Ectodermal cell (in vitro differentiated cells): Measurements from ENCODE around the gene SLX4.

Source experiments
- H3K27ac ChIP-seq: 2 replicates; pipeline ENCODE4 v1.7.0; 2013; ENCODE audit warnings: mild to moderate bottlenecking, low read depth, low read length; ENCODE audit not compliant: insufficient read depth, poor library complexity, severe bottlenecking
- H3K27me3 ChIP-seq: 2 replicates; pipeline ENCODE4 v1.7.0; 2013; ENCODE audit warnings: mild to moderate bottlenecking, low read length; ENCODE audit not compliant: insufficient read depth, control insufficient read depth, poor library complexity, severe bottlenecking
- H3K36me3 ChIP-seq: one replicate; pipeline ENCODE4 v1.7.0; 2013; ENCODE audit warnings: low read length; ENCODE audit not compliant: control insufficient read depth, insufficient read depth
- H3K4me1 ChIP-seq: one replicate; pipeline ENCODE4 v1.7.0; 2013; ENCODE audit warnings: low read length; ENCODE audit not compliant: control insufficient read depth, insufficient read depth
- H3K4me3 ChIP-seq: 2 replicates; pipeline ENCODE4 v1.7.0; 2013; ENCODE audit warnings: low read depth, low read length, control low read depth; ENCODE audit not compliant: insufficient read depth
- H3K9me3 ChIP-seq: 2 replicates; pipeline ENCODE4 v1.7.0; 2013; ENCODE audit warnings: mild to moderate bottlenecking, low read length, moderate library complexity; ENCODE audit not compliant: control insufficient read depth
- WGBS, 2 experiments: methylation state at CpG; one replicate each; pipeline ENCODE4 v1.1.7; 2013; ENCODE audit warnings: missing lambda C conversion rate in 2 of 2; 5-methylcytosine and 5-hydroxymethylcytosine counted together

The SLX4 gene

GRCh38 chr16:3591436-3591803 is 20.0 kb downstream of the SLX4 start:
- Histone ChIP-seq H3K27ac (no peak overlapping the region), H3K27me3 (no peaks in the 10 kb centered on the region), H3K4me3 (no peak overlapping the region), H3K36me3 (peaks cover 10% of the 10 kb centered on the region), H3K9me3 (no peaks in the 10 kb centered on the region), H3K4me1 (no peaks in the 10 kb centered on the region)
- WGBS, 2 experiments: 95% methylated on average over 5 of the region's 5 CpGs

GRCh38 chr16:3590736-3591435 is 20.5 kb downstream of the SLX4 start:
- no peaks in the 10 kb centered on the region for H3K27me3 ChIP-seq
- H3K36me3 ChIP-seq: peaks cover 10% of the 10 kb centered on the region
- no peaks in the 10 kb centered on the region for H3K4me1 ChIP-seq
- H3K4me3 ChIP-seq: no peak overlapping the region
- H3K9me3 ChIP-seq: no peaks in the 10 kb centered on the region
- H3K27ac ChIP-seq: no peak overlapping the region
- 93 to 94% methylated on average over 27 of the region's 27 CpGs for WGBS, 2 experiments

- Histone ChIP-seq H3K9me3 (no peaks in the 10 kb centered on the region), H3K27me3 (no peaks in the 10 kb centered on the region), H3K4me3 (no peak overlapping the region), H3K4me1 (no peaks in the 10 kb centered on the region), H3K27ac (no peak overlapping the region), H3K36me3 (peaks cover 10% of the 10 kb centered on the region)
- 93% methylated on average over 25 of the region's 25 CpGs for WGBS, 2 experiments
Observed at GRCh38 chr16:3589991-3590701, 21.3 kb downstream of the SLX4 start.

- WGBS, 2 experiments: 94% methylated on average over 27 of the region's 27 CpGs
- H3K4me1 ChIP-seq: no peaks in the 10 kb centered on the region
- no peak overlapping the region for H3K4me3 ChIP-seq
- H3K9me3 ChIP-seq: no peaks in the 10 kb centered on the region
- H3K36me3 ChIP-seq: peaks cover 13% of the 10 kb centered on the region
- no peaks in the 10 kb centered on the region for H3K27me3 ChIP-seq
- no peak overlapping the region for H3K27ac ChIP-seq
Observed at GRCh38 chr16:3589441-3589921, 21.9 kb downstream of the SLX4 start.

GRCh38 chr16:3589001-3589400 is 22.4 kb downstream of the SLX4 start:
- no peak overlapping the region for H3K27ac ChIP-seq
- H3K4me1 ChIP-seq: no peaks in the 10 kb centered on the region
- H3K27me3 ChIP-seq: no peaks in the 10 kb centered on the region
- no peak overlapping the region for H3K4me3 ChIP-seq
- H3K36me3 ChIP-seq: peaks cover 17% of the 10 kb centered on the region
- WGBS, 2 experiments: 90% methylated on average over 22 of the region's 22 CpGs
- H3K9me3 ChIP-seq: no peaks in the 10 kb centered on the region

GRCh38 chr16:3587547-3588110 is 23.8 kb downstream of the SLX4 start:
- H3K4me3 ChIP-seq: no peak overlapping the region
- 82 to 84% methylated on average over 15 of the region's 15 CpGs for WGBS, 2 experiments
- no peaks in the 10 kb centered on the region for H3K9me3 ChIP-seq
- no peak overlapping the region for H3K27ac ChIP-seq
- H3K4me1 ChIP-seq: no peaks in the 10 kb centered on the region
- H3K27me3 ChIP-seq: no peaks in the 10 kb centered on the region
- H3K36me3 ChIP-seq: peaks cover 27% of the 10 kb centered on the region

- Histone ChIP-seq H3K27me3 (no peaks in the 10 kb centered on the region), H3K9me3 (no peaks in the 10 kb centered on the region), H3K36me3 (peaks cover 21% of the 10 kb centered on the region), H3K4me3 (no peak overlapping the region), H3K27ac (no peak overlapping the region), H3K4me1 (peaks cover 1% of the 10 kb centered on the region)
- WGBS, 2 experiments: 93 to 97% methylated on average over 8 of the region's 8 CpGs
Observed at GRCh38 chr16:3584412-3584811, 27.0 kb downstream of the SLX4 start.

GRCh38 chr16:3583303-3584038 is 27.9 kb downstream of the SLX4 start:
- Histone ChIP-seq H3K27ac (no peak overlapping the region), H3K4me1 (peaks cover 4% of the 10 kb centered on the region), H3K27me3 (no peaks in the 10 kb centered on the region), H3K36me3 (peaks cover 21% of the 10 kb centered on the region), H3K9me3 (no peaks in the 10 kb centered on the region), H3K4me3 (no peak overlapping the region)
- WGBS, 2 experiments: 95 to 96% methylated on average over 16 of the region's 16 CpGs

- H3K27me3 ChIP-seq: no peaks in the 10 kb centered on the region
- H3K4me1 ChIP-seq: peaks cover 4% of the 10 kb centered on the region
- H3K36me3 ChIP-seq: peaks cover 17% of the 10 kb centered on the region
- no peaks in the 10 kb centered on the region for H3K9me3 ChIP-seq
- 94 to 95% methylated on average over 36 of the region's 36 CpGs for WGBS, 2 experiments
- no peak overlapping the region for H3K4me3 ChIP-seq
- no peak overlapping the region for H3K27ac ChIP-seq
Observed at GRCh38 chr16:3582276-3583165, 28.9 kb downstream of the SLX4 start.
